A549 treated with CORT108297 at 1 μM for 4 hours (cell line): Measurements from ENCODE around the gene HOMEZ. TPM values are rescaled to one million over a fixed set of nuclear protein-coding genes. Genes with fewer than 3 reads are reported as not detected.

Experiments used
- total RNA-seq: library from RNA; stranded (reverse); fragments of 200-300 nt; extraction: Qiagen RNA extraction; gene quantifications from 5 replicates; pipeline ENCODE4 v1.2.3, GENCODE V29; 2022

Gene HOMEZ, protein sequence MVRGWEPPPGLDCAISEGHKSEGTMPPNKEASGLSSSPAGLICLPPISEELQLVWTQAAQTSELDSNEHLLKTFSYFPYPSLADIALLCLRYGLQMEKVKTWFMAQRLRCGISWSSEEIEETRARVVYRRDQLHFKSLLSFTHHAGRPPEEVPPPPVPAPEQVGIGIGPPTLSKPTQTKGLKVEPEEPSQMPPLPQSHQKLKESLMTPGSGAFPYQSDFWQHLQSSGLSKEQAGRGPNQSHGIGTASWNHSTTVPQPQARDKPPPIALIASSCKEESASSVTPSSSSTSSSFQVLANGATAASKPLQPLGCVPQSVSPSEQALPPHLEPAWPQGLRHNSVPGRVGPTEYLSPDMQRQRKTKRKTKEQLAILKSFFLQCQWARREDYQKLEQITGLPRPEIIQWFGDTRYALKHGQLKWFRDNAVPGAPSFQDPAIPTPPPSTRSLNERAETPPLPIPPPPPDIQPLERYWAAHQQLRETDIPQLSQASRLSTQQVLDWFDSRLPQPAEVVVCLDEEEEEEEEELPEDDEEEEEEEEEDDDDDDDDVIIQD
- 6.2 to 10.2 TPM (median 9.1 TPM) in 5 replicates for total RNA-seq

DNA sequence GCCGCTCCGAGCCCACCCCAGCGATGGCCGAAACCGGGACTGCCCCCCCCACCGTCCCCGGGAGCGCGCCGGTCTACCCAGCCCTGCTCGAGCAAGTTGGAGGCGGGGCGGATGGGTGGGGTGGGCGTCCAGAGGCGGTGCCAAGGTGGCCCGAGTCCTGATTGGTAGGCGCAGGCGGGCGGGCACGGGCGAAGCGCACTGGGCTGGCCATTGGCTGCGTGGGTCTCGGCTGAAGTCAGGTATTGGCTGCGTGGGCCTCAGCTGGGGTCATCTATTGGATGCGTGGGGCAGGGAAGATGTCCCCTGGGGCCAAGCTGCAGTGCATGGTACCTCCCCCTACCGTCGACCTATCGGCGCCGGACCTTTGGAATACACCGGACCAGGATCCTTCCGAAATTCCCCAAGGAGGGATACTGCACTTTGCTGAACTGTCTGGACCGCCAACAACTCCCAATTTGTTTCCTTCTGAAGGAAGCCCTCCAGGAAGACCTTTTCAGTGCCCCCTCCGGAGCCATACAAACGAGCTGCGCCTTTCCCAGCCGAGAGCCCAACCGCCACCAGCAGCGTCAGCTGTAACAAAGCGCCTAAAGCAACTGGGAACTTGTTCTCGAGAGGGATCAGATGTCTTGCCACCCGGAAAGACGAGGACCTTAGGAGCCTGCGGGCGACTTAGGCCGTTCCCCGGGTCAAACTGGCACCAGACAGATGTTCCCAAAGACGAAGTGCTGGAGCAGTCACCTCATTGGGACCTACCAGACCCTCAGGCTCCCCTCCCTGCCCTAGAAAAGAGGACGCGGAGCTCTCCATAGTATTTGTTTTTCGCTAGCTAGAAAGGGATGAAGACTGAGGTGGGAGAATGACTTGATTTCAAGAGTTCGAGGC lies at the start of gene HOMEZ:
Gene HOMEZ, minus strand, starts transcription at position 113 of the 882 bp plus-strand sequence. CDS start 180 bp downstream, outside the sequence.

DNA sequence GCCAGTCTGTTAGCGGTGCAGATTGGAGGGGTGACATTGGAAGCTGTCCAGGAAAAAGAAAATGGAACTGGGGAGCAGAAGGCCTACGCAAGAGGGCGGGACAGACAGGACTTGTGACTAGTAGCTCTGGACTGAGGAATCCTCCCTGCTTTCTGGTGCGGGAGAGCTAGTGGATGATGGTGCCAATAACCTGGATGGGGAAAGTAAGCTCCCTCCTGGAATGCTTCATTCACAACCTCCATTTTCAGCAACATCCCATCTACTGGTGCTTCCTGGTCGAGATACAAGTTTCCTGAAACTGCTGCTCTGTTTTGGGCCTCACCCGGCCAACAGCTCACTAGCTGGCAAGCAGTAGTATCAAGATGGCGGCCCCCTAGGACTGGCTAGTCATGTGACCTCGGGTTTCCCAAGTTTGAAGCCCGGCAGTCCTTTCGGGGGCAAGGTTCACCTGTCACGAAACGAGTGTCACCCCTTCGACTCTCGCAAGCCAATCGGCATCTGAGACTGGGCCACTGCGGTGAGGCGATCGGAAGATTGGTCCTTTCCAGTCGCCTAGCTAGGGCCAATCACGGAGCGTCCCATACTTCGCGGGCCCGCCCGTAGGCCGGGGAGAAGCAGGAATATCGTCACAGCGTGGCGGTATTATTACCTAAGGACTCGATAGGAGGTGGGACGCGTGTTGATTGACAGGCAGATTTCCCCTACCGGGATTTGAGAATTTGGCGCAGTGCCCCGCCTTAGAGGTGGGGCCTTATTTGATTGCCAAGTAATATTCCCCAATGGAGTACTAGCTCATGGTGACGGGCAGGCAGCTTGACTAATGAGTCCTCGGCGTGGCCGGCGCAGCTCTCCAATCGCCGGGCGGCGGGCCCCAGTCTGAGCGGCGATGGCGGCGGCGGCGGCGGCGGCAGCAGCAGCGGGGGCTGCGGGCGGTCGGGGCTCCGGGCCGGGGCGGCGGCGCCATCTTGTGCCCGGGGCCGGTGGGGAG lies 34.9 kb upstream of the HOMEZ start, which contains the start of gene PABPN1:
Gene PABPN1, plus strand, starts transcription at position 874 of the 988 bp plus-strand sequence. Its CDS starts 13 bp downstream, at position 887.

DNA sequence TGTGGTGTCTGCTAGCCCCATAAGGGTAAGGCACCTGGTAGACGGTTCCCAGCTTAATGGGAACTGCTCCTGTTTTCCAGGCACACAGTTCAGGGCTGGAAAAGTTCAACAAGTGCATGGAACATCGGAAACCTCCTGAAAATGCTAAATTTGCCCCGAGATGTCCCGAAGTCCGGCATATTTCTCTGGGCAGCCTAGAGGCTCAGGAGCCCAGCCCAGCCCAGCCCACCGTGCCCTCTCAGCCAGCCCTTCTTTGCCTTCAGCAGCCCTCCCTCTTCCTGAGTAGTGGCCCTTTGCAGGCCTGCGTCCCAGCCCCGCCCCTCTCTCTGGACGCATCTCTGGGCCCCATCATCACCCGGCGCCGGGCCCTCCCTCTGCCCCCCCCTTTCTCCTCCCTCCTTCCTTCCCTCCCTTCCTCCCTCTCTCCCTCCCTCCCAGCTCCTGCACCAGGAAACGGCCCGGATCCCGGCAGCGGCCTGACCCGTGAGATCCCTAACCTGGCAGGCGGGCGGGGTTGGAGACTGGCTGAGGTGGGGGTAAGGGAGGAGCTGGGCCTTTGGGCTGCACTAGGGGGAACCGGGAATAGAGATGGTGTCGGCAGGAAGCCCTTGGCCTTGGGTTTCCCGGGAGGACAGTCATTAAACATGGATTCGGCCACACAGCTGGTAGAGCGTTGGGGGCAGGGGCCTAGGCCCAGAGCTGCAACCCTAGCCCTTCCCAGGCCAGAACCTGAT lies 20.6 kb upstream of the HOMEZ start, which contains the start of gene BCL2L2:
Gene BCL2L2, plus strand, starts transcription at position 422 of the 734 bp plus-strand sequence. CDS start 935 bp downstream, outside the sequence.

DNA sequence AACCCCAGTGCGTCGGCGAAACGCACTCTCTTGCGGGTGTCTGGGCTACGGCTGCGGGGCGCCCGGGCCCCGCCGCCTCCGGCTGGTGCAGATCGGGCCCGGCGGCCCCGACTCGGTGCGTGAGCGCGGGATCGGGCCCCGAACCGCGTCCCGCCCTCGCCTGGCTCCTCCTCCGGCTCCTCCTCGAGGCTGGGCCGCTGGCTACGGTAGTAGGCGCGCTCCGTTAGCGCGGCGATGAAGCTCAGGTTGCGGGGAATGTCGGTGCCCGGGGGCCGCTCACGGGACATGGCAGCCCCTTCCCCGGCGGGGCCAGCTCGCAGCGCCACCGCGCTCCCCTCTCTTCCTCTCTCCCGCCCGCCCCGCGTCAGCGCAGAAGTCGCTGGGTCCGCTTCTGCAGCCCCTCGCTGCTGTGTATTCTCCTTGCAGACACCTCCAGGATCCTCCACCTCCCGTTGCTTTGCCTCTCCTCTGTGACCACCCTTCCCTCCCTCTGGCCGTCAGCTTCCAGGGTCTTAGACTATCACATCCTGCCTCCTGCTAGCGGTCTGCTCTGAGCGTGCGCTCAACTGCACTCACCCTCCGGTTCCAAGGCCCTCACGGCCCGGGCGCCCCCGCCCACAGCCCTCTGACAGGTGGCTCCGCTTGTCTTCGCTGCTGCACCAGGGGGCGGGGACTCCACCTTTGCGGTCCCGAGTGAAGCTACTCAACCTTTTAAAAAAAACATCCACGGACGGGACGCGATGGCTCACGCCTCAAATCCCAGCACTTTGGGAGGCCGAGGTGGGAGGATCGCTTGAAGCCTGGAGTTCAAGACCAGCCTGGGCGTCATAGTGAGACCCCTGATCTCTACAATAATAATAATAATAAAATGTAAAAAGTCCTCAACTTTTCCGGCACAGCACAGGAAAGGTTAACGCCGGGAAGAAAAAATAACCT lies 16.6 kb upstream of the HOMEZ start, which contains the start of gene PPP1R3E:
Gene PPP1R3E, minus strand, starts transcription at position 570 of the 936 bp plus-strand sequence. Its CDS starts 283 bp downstream, at position 287.

DNA sequence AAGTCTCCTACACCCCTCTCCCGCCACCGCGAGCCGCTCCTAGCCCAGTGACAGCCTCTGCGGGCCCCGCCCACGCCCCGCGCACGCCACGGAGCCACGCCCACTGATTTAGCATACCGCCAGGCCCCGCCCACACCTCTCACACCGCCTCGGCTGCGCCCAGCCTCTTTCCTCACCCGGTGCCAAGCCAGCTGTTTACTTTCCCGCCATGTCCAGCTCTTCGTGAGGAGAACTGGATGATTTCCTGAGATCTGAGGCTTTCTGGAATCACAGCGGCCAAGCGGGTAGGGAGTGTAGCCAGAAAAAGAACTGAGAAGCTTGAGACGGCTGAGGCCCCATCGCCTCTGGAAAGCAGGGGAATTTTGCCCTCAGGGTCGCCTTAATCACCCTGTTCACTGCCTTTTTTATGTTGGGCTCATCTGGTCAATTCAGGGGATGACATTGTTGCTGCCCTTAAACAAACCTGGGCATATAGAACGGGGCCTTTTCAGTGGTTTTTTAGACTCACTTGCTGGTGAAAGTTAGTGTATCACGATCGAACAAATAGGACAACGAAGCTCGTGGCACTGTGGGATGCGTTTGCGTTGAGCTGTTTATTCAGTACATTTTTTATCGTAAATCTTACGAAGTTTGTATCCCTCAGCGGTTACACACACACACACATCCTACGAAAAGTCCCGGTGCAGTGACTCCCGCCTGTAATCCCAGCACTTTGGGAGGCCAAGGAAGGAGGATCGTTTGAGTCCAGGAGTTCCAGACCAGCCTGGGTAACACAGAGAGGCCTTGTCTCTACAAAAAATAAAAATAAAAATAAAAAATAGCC lies 47.9 kb downstream of the HOMEZ start, which contains the start of gene RNF212B:
Gene RNF212B, plus strand, starts transcription at position 165 of the 823 bp plus-strand sequence. CDS start 2,410 bp downstream, outside the sequence.

Other genes with a start within 250 kb of the HOMEZ start
- not detected in 5 replicates for gene PSMB11, start 243.9 kb downstream of the HOMEZ start, total RNA-seq
- gene CDH24, start 228.6 kb downstream of the HOMEZ start, total RNA-seq = 3.0 to 5.9 TPM (median 5.2 TPM) in 5 replicates
- gene ACIN1, start 191.0 kb downstream of the HOMEZ start, total RNA-seq = 98.4 to 109 TPM (median 104 TPM) in 5 replicates
- gene C14orf119, start 190.6 kb downstream of the HOMEZ start, total RNA-seq = 85.2 to 110 TPM (median 105 TPM) in 5 replicates
- gene CIROP, start 181.1 kb downstream of the HOMEZ start, total RNA-seq = not detected in 5 replicates
- gene CEBPE, start 166.9 kb downstream of the HOMEZ start, total RNA-seq = not detected in 5 replicates
- gene SLC7A8, start 102.5 kb downstream of the HOMEZ start, total RNA-seq = 0.47 to 0.73 TPM (median 0.55 TPM) in 5 replicates
- not detected in 5 replicates for gene RNF212B, start 48.2 kb downstream of the HOMEZ start, total RNA-seq
- 2.9 to 4.8 TPM (median 4.0 TPM) in 5 replicates for gene PPP1R3E, start 16.7 kb upstream of the HOMEZ start, total RNA-seq
- gene BCL2L2, start 20.7 kb upstream of the HOMEZ start, total RNA-seq = 17.7 to 23.3 TPM (median 20.7 TPM) in 5 replicates
- 139 to 159 TPM (median 152 TPM) in 5 replicates for gene PABPN1, start 35.3 kb upstream of the HOMEZ start, total RNA-seq
- 5.4 to 8.8 TPM (median 7.3 TPM) in 5 replicates for gene SLC22A17, start 66.8 kb upstream of the HOMEZ start, total RNA-seq
- not detected in 5 replicates for gene EFS, start 79.0 kb upstream of the HOMEZ start, total RNA-seq
- gene IL25, start 86.7 kb upstream of the HOMEZ start, total RNA-seq = not detected in 5 replicates
- gene CMTM5, start 90.9 kb upstream of the HOMEZ start, total RNA-seq = not detected in 5 replicates
- not detected in 5 replicates for gene MYH6, start 122.1 kb upstream of the HOMEZ start, total RNA-seq
- gene MYH7, start 149.5 kb upstream of the HOMEZ start, total RNA-seq = not detected in 5 replicates
- gene NGDN, start 183.6 kb upstream of the HOMEZ start, total RNA-seq = 56.9 to 78.2 TPM (median 60.9 TPM) in 5 replicates